SH-SY5Y (cell line): ENCODE data around the gene ABTB2.

ENCODE experiments used
- GATA2 ChIP-seq: IDR thresholded peaks from 2 replicates; pipeline ENCODE4 v1.6.1; 2011; ENCODE audit warnings: mild to moderate bottlenecking, low read depth, low read length
- GATA3 ChIP-seq: IDR thresholded peaks from 2 replicates; pipeline ENCODE4 v1.6.1; 2011; ENCODE audit warnings: low read depth, mild to moderate bottlenecking, low read length, moderate library complexity

Gene ABTB2

GRCh38 chr11:34300026-34300925 lies 57.5 kb downstream of the ABTB2 start:
- TF ChIP-seq GATA3 (no peak), GATA2 (no peak)

GRCh38 chr11:34299284-34299972 lies 58.4 kb downstream of the ABTB2 start:
- TF ChIP-seq GATA3 (no peak), GATA2 (no peak)

GRCh38 chr11:34298871-34299270 lies 58.9 kb downstream of the ABTB2 start:
- TF ChIP-seq GATA2 (no peak), GATA3 (no peak)

- TF ChIP-seq GATA3: no peak
- TF ChIP-seq GATA2: no peak
These were observed 61.4 kb downstream of the ABTB2 start for GRCh38 chr11:34296412-34296811.

- TF ChIP-seq GATA2 (no peak), GATA3 (no peak)
These were observed 65.3 kb downstream of the ABTB2 start for GRCh38 chr11:34292546-34292945.

- no peak for TF ChIP-seq GATA3
- no peak for TF ChIP-seq GATA2
These were observed 65.7 kb downstream of the ABTB2 start for GRCh38 chr11:34292111-34292510.

- no peak for TF ChIP-seq GATA3
These were observed 66.9 kb downstream of the ABTB2 start for GRCh38 chr11:34290926-34291325.

- TF ChIP-seq GATA3: no peak
- no peak for TF ChIP-seq GATA2
These were observed 69.3 kb downstream of the ABTB2 start for GRCh38 chr11:34288492-34288891.

- TF ChIP-seq GATA2: peak; percentile 82
- TF ChIP-seq GATA3: no peak
These were observed 72.9 kb downstream of the ABTB2 start for GRCh38 chr11:34284811-34285481.

- TF ChIP-seq GATA3 (0 out of 2 replicates have a peak, but pooled peaks have one; percentile 26), GATA2 (peak; percentile 83)
These were observed 73.7 kb downstream of the ABTB2 start for GRCh38 chr11:34284156-34284555.

- TF ChIP-seq GATA3 (no peak), GATA2 (no peak)
These were observed 76.6 kb downstream of the ABTB2 start for GRCh38 chr11:34280945-34281872.

- TF ChIP-seq GATA2: no peak
- no peak for TF ChIP-seq GATA3
These were observed 79.0 kb downstream of the ABTB2 start for GRCh38 chr11:34278693-34279297.

- no peak for TF ChIP-seq GATA2
- no peak for TF ChIP-seq GATA3
These were observed 79.6 kb downstream of the ABTB2 start for GRCh38 chr11:34278175-34278574.
